ENCODE data around the gene STX16. TPM values are rescaled to one million over a fixed set of nuclear protein-coding genes. Genes with fewer than 3 reads are reported as not detected.
"Not testable (repeated sequence)": the region's sequence is repeated elsewhere in the genome, so short reads cannot be mapped to it uniquely, and the experiment has no call there.

The STX16 gene
- total RNA-seq, 1 donor from 2014 or later, result 33.2 TPM

DNA sequence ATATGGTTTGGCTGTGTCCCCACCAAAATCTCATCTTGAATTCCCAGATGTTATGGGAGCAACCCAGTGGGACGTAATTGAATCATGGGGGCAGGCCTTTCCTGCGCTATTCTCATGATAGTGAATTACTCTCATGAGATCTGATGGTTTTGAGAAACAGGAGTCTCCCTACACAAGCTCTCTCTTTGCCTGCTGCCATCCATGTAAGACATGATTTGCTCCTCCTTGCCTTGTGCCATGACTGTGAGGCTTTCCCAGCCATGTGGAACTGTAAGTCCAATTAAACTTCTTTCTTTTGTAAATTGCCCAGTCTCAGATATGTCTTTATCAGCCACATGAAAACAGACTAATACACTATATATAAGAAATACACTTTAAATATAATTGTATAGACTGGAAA is 75.1 kb downstream of the STX16 start:
- DNase-seq, result not testable (repeated sequence)

Other genes with a start within 250 kb of the STX16 start
- not detected for gene APCDD1L, start 135.9 kb upstream of the STX16 start, total RNA-seq
- 7.5 TPM for gene NPEPL1, start 41.5 kb downstream of the STX16 start, total RNA-seq
- 0.94 TPM for gene GNAS-AS1, start 199.6 kb downstream of the STX16 start, total RNA-seq
- gene GNAS, start 201.4 kb downstream of the STX16 start, total RNA-seq, result 344 TPM

Measured in occipital lobe (tissue), 2 donors.